Measurements from ENCODE around the gene SLC26A11. TPM values are rescaled to one million over a fixed set of nuclear protein-coding genes. Genes with fewer than 3 reads are reported as not detected.

SLC26A11 gene
- total RNA-seq, 1 experiment from 2014 or later, result 26.5 TPM

DNA sequence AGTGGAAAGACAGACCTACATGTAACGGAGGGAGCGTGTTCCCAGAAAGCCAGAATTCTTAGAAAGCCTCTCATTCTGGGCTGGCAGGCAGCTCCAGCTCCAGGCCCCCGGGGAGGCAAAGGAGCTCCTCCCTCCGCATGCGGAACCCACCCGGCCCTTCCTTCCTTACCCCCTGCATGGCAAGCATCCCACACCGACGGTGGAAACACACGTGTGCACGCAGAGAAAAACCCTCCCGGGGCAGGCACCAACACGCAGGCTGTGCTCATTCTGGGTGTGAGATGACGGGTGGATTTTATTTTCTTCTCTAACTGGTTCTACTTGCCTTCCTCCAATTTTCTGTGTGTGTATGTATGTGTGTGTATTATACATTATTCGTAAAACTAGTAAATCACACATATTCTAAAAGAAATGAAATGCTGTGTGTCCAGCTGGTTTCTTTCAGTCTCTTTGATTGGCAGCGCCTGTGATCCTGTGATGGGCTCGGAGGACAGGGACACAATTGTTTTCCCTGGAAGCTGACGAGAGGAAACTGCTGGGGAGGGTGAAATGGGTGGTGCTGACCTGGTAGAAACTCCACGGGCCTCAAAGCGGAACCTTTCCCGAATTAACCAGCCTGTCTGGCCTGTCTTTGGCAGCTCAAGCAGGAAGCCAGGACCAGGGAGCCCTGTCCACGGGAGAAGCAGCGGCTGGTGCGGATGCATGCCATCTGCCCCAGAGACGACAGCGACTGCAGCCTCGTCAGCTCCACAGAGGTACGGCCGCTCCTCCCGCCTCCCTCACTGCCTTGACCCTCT is 28.2 kb upstream of the SLC26A11 start:
- Mint-ChIP-seq H3K27ac (no peak overlapping the region), H3K9me3 (no peaks in the 10 kb centered on the region), H3K27me3 (ENCODE audit: low read depth) (peaks cover 7% of the 10 kb centered on the region), H3K4me3 (no peak overlapping the region), H3K4me1 (peaks cover 0 to 7% of the 10 kb centered on the region in 2 experiments; a peak in 2 of 4 replicates), H3K36me3 (ENCODE audit: insufficient read depth in 1 of 3, low read depth in 3 of 3) (no peaks in the 10 kb centered on the region)
- no peak overlapping the region for H3K9ac ChIP-seq (ENCODE audit: extremely low read depth, insufficient read length, low read length)
- H2BK15ac ChIP-seq (ENCODE audit: low read depth, low read length), result no peak overlapping the region
- H3K4me1 ChIP-seq (ENCODE audit: insufficient read depth, low read length), result no peaks in the 10 kb centered on the region
- TF ChIP-seq, protein P1, sequence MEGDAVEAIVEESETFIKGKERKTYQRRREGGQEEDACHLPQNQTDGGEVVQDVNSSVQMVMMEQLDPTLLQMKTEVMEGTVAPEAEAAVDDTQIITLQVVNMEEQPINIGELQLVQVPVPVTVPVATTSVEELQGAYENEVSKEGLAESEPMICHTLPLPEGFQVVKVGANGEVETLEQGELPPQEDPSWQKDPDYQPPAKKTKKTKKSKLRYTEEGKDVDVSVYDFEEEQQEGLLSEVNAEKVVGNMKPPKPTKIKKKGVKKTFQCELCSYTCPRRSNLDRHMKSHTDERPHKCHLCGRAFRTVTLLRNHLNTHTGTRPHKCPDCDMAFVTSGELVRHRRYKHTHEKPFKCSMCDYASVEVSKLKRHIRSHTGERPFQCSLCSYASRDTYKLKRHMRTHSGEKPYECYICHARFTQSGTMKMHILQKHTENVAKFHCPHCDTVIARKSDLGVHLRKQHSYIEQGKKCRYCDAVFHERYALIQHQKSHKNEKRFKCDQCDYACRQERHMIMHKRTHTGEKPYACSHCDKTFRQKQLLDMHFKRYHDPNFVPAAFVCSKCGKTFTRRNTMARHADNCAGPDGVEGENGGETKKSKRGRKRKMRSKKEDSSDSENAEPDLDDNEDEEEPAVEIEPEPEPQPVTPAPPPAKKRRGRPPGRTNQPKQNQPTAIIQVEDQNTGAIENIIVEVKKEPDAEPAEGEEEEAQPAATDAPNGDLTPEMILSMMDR (conservative IDR thresholded peaks at IDR 0.05), result no peak
- no peaks in the 10 kb centered on the region for H3K79me2 ChIP-seq (ENCODE audit: insufficient read depth, low read length)
- H4K91ac ChIP-seq (ENCODE audit: insufficient read length, low read depth, low read length), result no peak overlapping the region
- no peak overlapping the region for H2BK20ac ChIP-seq (ENCODE audit: low read depth, low read length, poor library complexity, severe bottlenecking)
- H3K9me3 ChIP-seq (ENCODE audit: control insufficient read depth, low read depth, low read length), result no peaks in the 10 kb centered on the region
- no peak overlapping the region for H2AFZ ChIP-seq (ENCODE audit: low read length)
- H3K23ac ChIP-seq (ENCODE audit: insufficient read length, low read depth, low read length), result no peak overlapping the region
- H3K18ac ChIP-seq (ENCODE audit: insufficient read length, low read depth, low read length), result no peak overlapping the region
- no peak overlapping the region for H3T11ph ChIP-seq (ENCODE audit: low read length)
- H3K23me2 ChIP-seq (ENCODE audit: insufficient read length, low read depth, low read length, poor library complexity, severe bottlenecking), result no peaks in the 10 kb centered on the region
- H4K20me1 ChIP-seq (ENCODE audit: control insufficient read depth, insufficient read depth, insufficient read length), result no peaks in the 10 kb centered on the region
- no peak overlapping the region for H2BK12ac ChIP-seq (ENCODE audit: insufficient read length, low read depth, low read length)
- H2BK5ac ChIP-seq (ENCODE audit: insufficient read length, low read length), result no peak overlapping the region
- H3K27ac ChIP-seq (ENCODE audit: insufficient read length, low read depth, low read length), result no peak overlapping the region
- H4K5ac ChIP-seq (ENCODE audit: insufficient read length, low read depth, low read length), result no peak overlapping the region
- H3K27me3 ChIP-seq (ENCODE audit: insufficient read depth, low read length), result no peaks in the 10 kb centered on the region
- H4K8ac ChIP-seq (replicated peaks; ENCODE audit: insufficient read length, low read depth, low read length), result no peak overlapping the region
- peak; percentile 34 for DNase-seq
- H3K79me1 ChIP-seq (ENCODE audit: insufficient read depth, low read depth, low read length, poor library complexity, severe bottlenecking), result no peaks in the 10 kb centered on the region
- no peak overlapping the region for H3K56ac ChIP-seq (ENCODE audit: insufficient read length, low read depth, low read length)
- H3K14ac ChIP-seq (ENCODE audit: insufficient read depth, low read length), result no peak overlapping the region
- no peak overlapping the region for H2BK120ac ChIP-seq (ENCODE audit: low read depth, low read length, poor library complexity, severe bottlenecking)
- no peak overlapping the region for H2AK5ac ChIP-seq (ENCODE audit: insufficient read length, low read length)
- no CpG with 5 or more reads among the region's 29 CpGs for WGBS (ENCODE audit: extremely low coverage, insufficient read length, low lambda C conversion rate)
- no peak overlapping the region for H3K4ac ChIP-seq (ENCODE audit: low read depth, low read length)
- H3K4me2 ChIP-seq (ENCODE audit: insufficient read depth, insufficient read length, low read length), result no peak overlapping the region
